ENCODE data around the gene MKRN2. TPM values are rescaled to one million over a fixed set of nuclear protein-coding genes. Genes with fewer than 3 reads are reported as not detected.

Gene MKRN2
- polyA plus RNA-seq, 3 donors = 18.2 to 30.9 (median 29.6) TPM

GRCh38 chr3:12549971-12550760 lies 6.7 kb upstream of the MKRN2 start:
- H3K36me3 Mint-ChIP-seq = no peaks in the 10 kb centered on the region
- Histone ChIP-seq H3K79me2 (ENCODE audit: insufficient read depth, low read length) (no peaks in the 10 kb centered on the region), H3K4me1 (ENCODE audit: control insufficient read depth in 1 of 2, insufficient read depth in 2 of 2, low read length in 2 of 2) (peaks cover 0 to 8% of the 10 kb centered on the region in 2 donors), H3K27me3 (ENCODE audit: control insufficient read depth in 2 of 2, insufficient read depth in 2 of 2, low read length in 2 of 2) (peaks cover 2 to 7% of the 10 kb centered on the region in 2 donors), H3K36me3 (replicated peaks in 1 of 2; ENCODE audit: control insufficient read depth in 1 of 2, insufficient read depth in 2 of 2, low read length in 2 of 2) (no peaks in the 10 kb centered on the region), H3K4me3 (replicated peaks in 1 of 3; ENCODE audit: low read depth in 2 of 3, low read length in 3 of 3) (no peak overlapping the region), H3K27ac (ENCODE audit: low read depth in 1 of 2, low read length in 2 of 2) (no peak overlapping the region), H2AFZ (ENCODE audit: insufficient read depth, low read depth, low read length, poor library complexity, severe bottlenecking) (no peak overlapping the region), H4K20me1 (ENCODE audit: insufficient read depth, low read length) (no peaks in the 10 kb centered on the region), H3K4me2 (replicated peaks; ENCODE audit: extremely low read depth, low read length, poor library complexity, severe bottlenecking) (no peak overlapping the region), H3K9me3 (replicated peaks in 1 of 2; ENCODE audit: control insufficient read depth in 1 of 2, insufficient read depth in 1 of 2, low read length in 2 of 2) (no peaks in the 10 kb centered on the region), H3K9ac (ENCODE audit: insufficient read depth, low read length, poor library complexity, severe bottlenecking) (no peak overlapping the region)
- peaks cover 0 to 2% (median 0%) of the 10 kb centered on the region in 7 donors for H3K9me3 Mint-ChIP-seq
- TF ChIP-seq CTCF (IDR thresholded peaks at IDR 0.05) = no peak
- intact Hi-C loops (cut with micrococcal nuclease) = no loop called here
- peak overlapping the region; percentile 11 to 34 for H3K4me3 Mint-ChIP-seq
- H3K27ac Mint-ChIP-seq = no peak overlapping the region
- H3K4me1 Mint-ChIP-seq = peaks cover 12% of the 10 kb centered on the region
- no peak for DNase-seq
- H3K27me3 Mint-ChIP-seq (ENCODE audit: low read depth in 3 of 3) = peaks cover 32 to 46% (median 36%) of the 10 kb centered on the region in 3 donors
- WGBS (ENCODE audit: insufficient coverage) = 94% methylated on average over 4 of the region's 7 CpGs

GRCh38 chr3:12553921-12554391 lies 2.9 kb upstream of the MKRN2 start:
- Histone ChIP-seq H2AFZ (ENCODE audit: insufficient read depth, low read depth, low read length, poor library complexity, severe bottlenecking) (peak overlapping the region; percentile 79), H3K9me3 (replicated peaks in 1 of 2; ENCODE audit: control insufficient read depth in 1 of 2, insufficient read depth in 1 of 2, low read length in 2 of 2) (no peaks in the 10 kb centered on the region), H3K27ac (ENCODE audit: low read depth in 1 of 2, low read length in 2 of 2) (peak overlapping the region in 1 of 2 donors; percentile 11), H3K9ac (ENCODE audit: insufficient read depth, low read length, poor library complexity, severe bottlenecking) (peak overlapping the region; percentile 44), H3K27me3 (ENCODE audit: control insufficient read depth in 2 of 2, insufficient read depth in 2 of 2, low read length in 2 of 2) (peaks cover 2 to 7% of the 10 kb centered on the region in 2 donors), H3K36me3 (replicated peaks in 1 of 2; ENCODE audit: control insufficient read depth in 1 of 2, insufficient read depth in 2 of 2, low read length in 2 of 2) (no peaks in the 10 kb centered on the region), H3K4me1 (ENCODE audit: control insufficient read depth in 1 of 2, insufficient read depth in 2 of 2, low read length in 2 of 2) (peaks cover 25 to 28% of the 10 kb centered on the region in 2 donors), H4K20me1 (ENCODE audit: insufficient read depth, low read length) (peaks cover 6% of the 10 kb centered on the region), H3K79me2 (ENCODE audit: insufficient read depth, low read length) (peaks cover 19% of the 10 kb centered on the region), H3K4me2 (replicated peaks; ENCODE audit: extremely low read depth, low read length, poor library complexity, severe bottlenecking) (peak overlapping the region; percentile 73), H3K4me3 (replicated peaks in 1 of 3; ENCODE audit: low read depth in 2 of 3, low read length in 3 of 3) (peak overlapping the region; percentile 20 to 66 (median 33))
- Mint-ChIP-seq H3K27ac (peak overlapping the region in 2 of 7 donors; percentile 80 to 83), H3K4me3 (peak overlapping the region; percentile 81 to 92), H3K36me3 (no peaks in the 10 kb centered on the region), H3K27me3 (ENCODE audit: low read depth in 3 of 3) (peaks cover 34 to 55% (median 36%) of the 10 kb centered on the region in 3 donors), H3K4me1 (peaks cover 31% of the 10 kb centered on the region), H3K9me3 (peaks cover 0 to 2% (median 0%) of the 10 kb centered on the region in 7 donors)
- peak in 1 of 3 donors; percentile 38 for DNase-seq
- intact Hi-C loops (cut with micrococcal nuclease) = no loop called here
- no peak for TF ChIP-seq CTCF (IDR thresholded peaks at IDR 0.05)
- 5% methylated on average over 20 of the region's 26 CpGs for WGBS (ENCODE audit: insufficient coverage)
